Kidney glomerular epithelial cell (primary cell): ENCODE data around the gene GRXCR1.
A peak's percentile ranks its signal among the peaks of the same experiment; 100 is the strongest.

ENCODE experiments used
- DNase-seq: peaks from one replicate; lab custom pipeline; 2025; lab: John Stamatoyannopoulos, UW

The GRXCR1 gene

DNA sequence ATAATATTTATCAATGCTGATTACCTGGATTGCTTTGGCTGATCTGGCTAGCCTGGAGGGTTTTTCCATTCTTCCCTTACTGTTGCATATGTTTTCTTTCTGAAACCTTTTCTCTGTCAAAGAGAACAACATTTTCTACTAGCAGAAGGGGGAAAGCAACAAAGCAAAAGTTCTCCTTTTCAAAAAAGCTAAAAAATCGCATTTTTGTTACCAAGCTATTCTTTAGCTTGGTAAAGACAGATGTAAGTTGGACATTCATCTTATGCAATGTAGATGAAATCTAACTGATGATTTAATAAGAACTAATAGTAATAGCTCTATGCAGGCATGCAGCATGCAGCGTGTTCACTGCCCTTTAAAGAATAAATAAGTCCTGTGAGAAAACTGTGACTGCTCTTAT, at the start of gene GRXCR1:
Gene GRXCR1 (plus strand): TSS at position 301 of the 400 bp plus-strand sequence. CDS start 554 bp downstream, outside the sequence.
- no peak for DNase-seq

DNA sequence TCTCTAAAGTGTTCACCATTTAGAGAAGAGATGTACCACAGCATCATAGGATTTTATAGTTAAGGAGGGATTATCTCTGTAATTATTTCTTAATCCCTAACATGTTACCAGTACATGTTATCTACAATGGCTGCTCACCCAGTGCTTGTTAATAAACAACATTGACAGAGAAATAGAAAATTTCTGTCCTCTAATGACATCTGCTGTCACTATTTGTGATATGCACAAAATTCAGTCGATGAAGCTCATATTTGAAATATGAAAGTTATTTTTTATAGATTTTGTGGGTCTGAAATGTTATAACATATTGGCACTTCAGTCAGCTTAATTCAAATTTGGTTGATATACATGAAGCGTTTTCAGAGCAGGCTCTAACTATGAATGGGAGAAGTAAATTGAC, 48.8 kb upstream of the GRXCR1 start:
- no peak for DNase-seq

- no peak for DNase-seq
These were observed 48.0 kb upstream of the GRXCR1 start for GRCh38 chr4:42844422-42845070.

DNA sequence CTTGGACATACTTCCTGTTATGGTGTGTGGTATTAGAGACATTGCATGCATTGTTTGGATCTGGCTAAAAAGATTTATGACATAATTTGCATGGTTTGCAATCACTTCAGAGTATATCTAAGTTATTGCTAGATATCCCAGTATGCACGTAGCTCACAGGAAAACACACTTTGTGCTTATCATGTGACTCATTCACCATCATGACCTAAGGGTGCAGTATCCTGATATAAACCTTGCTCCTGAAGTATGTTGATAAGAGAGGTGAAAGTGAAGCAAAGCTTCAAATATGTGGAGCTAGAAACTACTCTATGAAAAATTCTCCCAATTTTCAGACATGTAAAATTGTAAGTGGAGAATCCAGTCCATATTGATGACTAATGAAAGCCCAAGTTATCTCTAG, 46.9 kb upstream of the GRXCR1 start:
- DNase-seq, result no peak

DNA sequence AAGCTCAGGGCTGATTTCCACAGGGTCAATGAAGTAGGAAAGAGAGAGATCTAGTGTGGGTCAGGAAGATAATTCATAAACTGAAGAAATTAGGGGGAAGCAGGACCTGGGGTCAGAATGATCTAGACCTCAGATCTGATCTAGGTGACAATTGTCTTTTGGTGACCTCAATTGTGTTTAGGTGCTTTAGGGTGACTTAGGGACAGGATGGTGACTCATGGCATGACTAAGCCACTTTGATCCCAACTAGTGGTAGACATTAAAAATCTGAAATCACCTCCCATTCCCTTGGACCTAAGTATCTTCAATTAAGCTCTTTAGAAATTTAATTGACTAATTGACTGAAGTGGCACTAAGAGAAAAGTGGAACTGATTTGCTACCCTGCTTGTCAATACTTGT, 36.7 kb upstream of the GRXCR1 start:
- no peak for DNase-seq

DNA sequence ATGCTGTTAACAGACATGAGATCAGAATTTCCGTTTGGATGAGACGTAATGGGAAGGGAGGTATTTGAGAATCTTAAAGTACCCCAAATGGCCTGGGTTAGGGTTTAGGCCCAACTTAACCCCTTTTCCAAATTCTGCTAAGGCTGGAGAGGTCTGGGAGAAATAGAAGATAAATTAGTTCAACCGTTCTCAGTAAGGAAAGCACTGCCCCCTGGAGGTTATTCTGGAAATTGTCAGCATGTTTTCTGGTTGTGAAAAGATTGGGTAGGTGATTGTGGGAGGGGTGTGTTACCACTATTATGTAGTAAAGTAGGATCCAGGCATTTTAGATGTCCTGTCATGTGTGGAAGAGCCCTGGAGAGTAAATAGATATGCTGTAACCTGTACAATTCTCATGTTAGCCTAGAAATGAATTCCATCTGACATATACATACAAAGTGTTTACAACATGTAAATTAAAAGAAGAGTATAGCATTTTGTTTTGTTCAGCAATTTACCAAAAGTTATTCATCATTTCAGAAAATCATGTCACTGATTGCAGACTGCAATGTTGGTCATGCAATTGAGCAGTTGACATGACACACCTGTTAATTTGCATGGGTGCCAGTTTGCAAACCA, 26.8 kb upstream of the GRXCR1 start:
- peak; percentile 60 for DNase-seq

DNA sequence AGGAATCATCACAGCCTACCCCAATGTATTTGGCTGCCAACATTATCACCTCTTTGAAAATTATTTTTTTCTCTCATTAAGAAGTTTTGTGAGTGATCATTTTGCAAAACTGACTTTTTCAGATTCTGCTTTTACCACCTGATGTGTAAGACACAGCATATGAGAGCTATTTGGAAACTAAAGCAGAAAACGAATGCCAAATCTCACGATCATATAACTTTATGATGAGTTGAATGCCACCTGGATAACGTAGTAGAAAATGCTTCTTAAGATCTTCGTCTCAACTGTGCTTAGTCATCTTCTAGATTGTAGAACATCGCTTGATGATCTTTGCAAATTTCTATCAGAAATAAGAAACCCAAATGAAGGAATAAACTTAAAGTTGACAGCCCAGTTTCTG, 21.3 kb upstream of the GRXCR1 start:
- DNase-seq, result no peak

GRCh38 chr4:42871671-42872290, 20.7 kb upstream of the GRXCR1 start:
- no peak for DNase-seq

GRCh38 chr4:42878863-42879262, 13.7 kb upstream of the GRXCR1 start:
- DNase-seq, result no peak

DNA sequence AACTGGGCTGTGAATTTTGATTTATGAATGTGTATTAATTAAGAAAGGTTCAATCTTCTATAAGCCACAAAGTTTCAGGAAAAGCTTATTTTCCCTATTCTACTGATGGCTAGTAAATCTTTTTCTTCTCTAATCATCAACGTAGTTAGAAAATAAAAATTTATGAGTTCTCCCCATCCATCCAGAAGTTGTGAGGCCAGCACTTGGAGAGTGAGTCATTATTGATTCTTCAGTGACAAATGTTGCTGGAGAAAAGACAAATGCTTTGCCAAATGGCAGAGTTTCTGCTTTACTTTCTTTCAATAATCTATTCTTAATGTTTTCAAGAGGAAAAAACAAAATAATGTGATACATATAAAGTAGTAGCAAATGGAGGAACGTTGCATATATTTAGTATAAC, 11.3 kb upstream of the GRXCR1 start:
- DNase-seq, result no peak

- no peak for DNase-seq
These were observed 869 bp upstream of the GRXCR1 start for GRCh38 chr4:42891644-42892043.

- no peak for DNase-seq
These were observed 2.9 kb downstream of the GRXCR1 start for GRCh38 chr4:42895452-42895851.

- DNase-seq, result no peak
These were observed 12.5 kb downstream of the GRXCR1 start for GRCh38 chr4:42904986-42905385.

DNA sequence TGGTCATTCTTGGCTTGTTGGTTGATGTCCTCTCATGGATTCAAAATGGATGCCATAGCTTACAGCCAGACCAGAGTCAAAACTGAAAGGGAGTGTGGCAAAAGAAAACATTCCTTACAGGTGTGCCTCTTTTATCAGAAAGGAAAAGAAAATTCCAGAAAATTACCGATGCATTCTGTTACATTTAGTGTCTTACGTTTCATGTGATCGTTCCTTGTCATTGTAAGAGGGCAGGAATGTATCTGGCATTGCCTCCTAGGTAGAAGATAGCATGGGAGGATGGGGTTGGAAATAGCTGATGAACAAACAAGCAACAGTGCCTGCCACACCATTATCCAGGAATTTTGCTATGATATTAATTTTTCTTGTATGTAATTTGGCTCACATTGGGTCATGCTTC, 13.1 kb downstream of the GRXCR1 start:
- peak; percentile 9 for DNase-seq

DNA sequence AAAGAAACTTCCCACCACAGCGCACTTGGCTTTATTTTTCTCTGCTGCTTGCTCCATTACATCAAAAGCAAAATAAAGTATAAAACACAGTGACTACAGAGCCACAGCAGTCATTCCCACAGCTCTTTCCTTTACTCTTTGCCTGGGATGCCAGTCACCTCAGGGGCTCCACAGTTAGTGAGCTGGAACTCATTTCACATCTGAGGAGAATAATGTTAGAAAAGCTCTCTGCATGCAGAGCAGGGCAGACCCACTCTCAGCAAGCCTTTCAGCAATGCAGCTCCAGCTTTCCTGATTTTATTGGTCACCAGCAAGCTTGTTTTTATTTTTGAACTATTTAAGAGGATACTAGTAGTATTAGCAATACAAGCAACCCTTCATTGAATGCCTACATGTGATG, 13.8 kb downstream of the GRXCR1 start:
- peak; percentile 24 for DNase-seq

- peak; percentile 62 for DNase-seq
These were observed 14.6 kb downstream of the GRXCR1 start for GRCh38 chr4:42906891-42907759.

DNA sequence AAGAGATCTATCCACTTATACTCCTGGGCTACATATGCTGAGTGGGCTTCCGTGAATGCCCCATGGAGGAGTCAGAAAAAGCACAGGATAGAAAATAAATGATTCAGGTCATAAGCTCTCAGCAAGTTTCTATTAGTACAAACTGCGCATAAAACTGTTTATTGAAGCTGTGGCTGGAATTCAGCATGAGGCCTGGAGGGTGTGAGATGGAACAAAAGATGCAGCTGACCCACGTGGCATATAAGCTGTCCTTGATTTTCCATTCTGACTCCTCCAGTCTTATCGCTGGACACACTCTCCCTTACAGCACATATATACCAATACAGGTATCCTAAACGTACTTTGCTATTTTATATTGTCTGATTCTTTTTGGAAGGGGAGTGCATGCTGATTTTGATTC, 17.9 kb downstream of the GRXCR1 start:
- DNase-seq, result no peak

DNA sequence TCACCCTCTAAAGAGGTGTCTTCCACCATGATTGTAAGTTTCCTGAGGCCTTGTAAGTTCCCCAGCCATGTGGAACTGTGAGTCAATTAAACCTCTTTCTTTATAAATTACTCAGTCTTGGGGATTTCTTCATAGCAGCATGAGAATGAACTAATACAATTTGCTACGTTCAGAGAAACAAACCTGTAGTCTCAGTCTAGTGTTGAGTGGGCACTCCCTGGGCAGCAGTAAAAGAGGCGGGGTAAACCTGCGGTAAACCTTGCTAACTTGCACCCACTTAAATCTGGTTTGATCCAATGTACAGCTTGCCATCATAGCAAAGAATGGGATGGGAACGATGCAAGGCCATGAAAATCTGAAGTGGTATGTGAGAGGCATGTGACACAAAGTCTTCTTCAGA, 22.4 kb downstream of the GRXCR1 start:
- DNase-seq, result no peak

DNA sequence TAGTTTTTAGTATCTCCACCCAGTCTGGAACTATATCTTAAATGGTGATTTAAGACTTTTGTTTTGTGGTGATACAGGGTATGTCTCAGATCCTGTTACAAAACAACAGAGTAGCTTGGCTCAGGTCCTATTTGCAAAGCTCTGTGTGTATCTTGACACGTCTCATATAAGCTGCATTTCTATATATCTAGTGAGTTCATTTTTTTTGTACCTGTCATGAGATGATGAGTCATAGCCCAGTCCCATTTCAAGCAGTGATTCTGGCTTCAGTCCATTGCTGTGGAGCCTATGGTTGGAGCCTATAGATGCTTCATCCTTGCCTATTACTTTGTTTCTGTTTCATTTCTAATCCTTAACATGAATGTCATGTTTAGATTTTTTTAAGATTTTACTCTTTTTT, 23.0 kb downstream of the GRXCR1 start:
- no peak for DNase-seq

GRCh38 chr4:42917296-42917695, 24.8 kb downstream of the GRXCR1 start:
- DNase-seq, result no peak

GRCh38 chr4:42923431-42923830, 30.9 kb downstream of the GRXCR1 start:
- no peak for DNase-seq

GRCh38 chr4:42925921-42926320, 33.4 kb downstream of the GRXCR1 start:
- DNase-seq, result no peak

DNA sequence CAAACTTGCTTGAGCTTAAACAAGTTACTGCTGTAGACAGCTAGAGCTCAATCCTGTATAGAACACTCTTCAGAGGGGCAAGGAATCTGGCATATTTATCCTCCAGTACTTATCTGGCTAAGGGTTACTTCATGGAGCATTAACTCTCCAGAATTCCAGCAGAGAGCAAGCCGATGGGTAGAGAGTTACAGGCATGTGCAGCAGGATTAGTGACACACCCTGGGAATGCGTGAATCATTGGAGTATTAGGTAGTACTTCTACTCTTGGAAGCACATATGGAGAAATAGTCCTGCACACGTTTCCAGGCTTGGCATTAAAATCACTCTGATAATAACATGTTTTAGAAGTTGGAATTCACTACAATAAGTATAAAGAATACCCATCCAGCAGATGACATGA, 35.4 kb downstream of the GRXCR1 start:
- peak; percentile 14 for DNase-seq
